SU-DHL-6 (cell line): ENCODE measurements around the gene SPCS2.

Experiments used
- H2AFZ ChIP-seq: fragments of 200-600 bp; sonication (generic); 2 replicates; pipeline ENCODE4 v1.6.1; 2014; ENCODE audit warnings: low read depth, mild to moderate bottlenecking, moderate library complexity, mixed read lengths, antibody characterized with exemption, low read length; ENCODE audit not compliant: severe bottlenecking
- H3F3A ChIP-seq: fragments of 200-600 bp; shearing (Covaris generic); 2 replicates; pipeline ENCODE4 v1.6.0; 2016; ENCODE audit warnings: antibody characterized with exemption, mild to moderate bottlenecking; ENCODE audit not compliant: insufficient read depth
- H3K27ac ChIP-seq: fragments of 200-600 bp; sonication (generic); 2 replicates; pipeline ENCODE4 v1.5.1; 2016; ENCODE audit warnings: low read depth, mild to moderate bottlenecking, low read length, moderate library complexity, mixed read lengths
- H3K27me3 ChIP-seq: fragments of 200-600 bp; sonication (generic), shearing (Covaris generic); 2 replicates; pipeline ENCODE4 v1.6.0; 2014; ENCODE audit warnings: mild to moderate bottlenecking, low read length
- H3K36me3 ChIP-seq: fragments of 200-600 bp; sonication (generic); 2 replicates; pipeline ENCODE4 v1.6.1; 2014; ENCODE audit warnings: mild to moderate bottlenecking, low read length, mixed read lengths
- H3K4me2 ChIP-seq: fragments of 300-600, 200-600 bp; shearing (Covaris generic), sonication (generic); 2 replicates; pipeline ENCODE4 v1.6.0; 2014; ENCODE audit warnings: low read length, low read depth, mild to moderate bottlenecking; ENCODE audit not compliant: poor library complexity, severe bottlenecking
- H3K4me3 ChIP-seq: fragments of 200-600 bp; sonication (generic); 2 replicates; pipeline ENCODE4 v1.5.1; 2014; ENCODE audit warnings: antibody characterized with exemption, low read length, mild to moderate bottlenecking, mixed read lengths; ENCODE audit not compliant: insufficient read depth, poor library complexity, severe bottlenecking
- H3K79me2 ChIP-seq: fragments of 200-600 bp; sonication (generic); 2 replicates; pipeline ENCODE4 v1.6.1; 2014; ENCODE audit warnings: mild to moderate bottlenecking, low read length, moderate library complexity; ENCODE audit not compliant: insufficient read depth
- H3K9ac ChIP-seq: fragments of 200-600 bp; sonication (generic); 2 replicates; pipeline ENCODE4 v1.7.0; 2014; ENCODE audit warnings: mild to moderate bottlenecking, low read length
- H3K9me2 ChIP-seq: fragments of 200-600 bp; sonication (generic); replicated peaks from 2 replicates; pipeline ENCODE4 v1.6.1; 2014; ENCODE audit warnings: low read length; ENCODE audit not compliant: insufficient read depth
- H3K9me3 ChIP-seq: fragments of 200-600 bp; sonication (generic); 2 replicates; pipeline ENCODE4 v1.6.1; 2014; ENCODE audit warnings: low read length, mixed read lengths; ENCODE audit not compliant: insufficient read depth
- H4K20me1 ChIP-seq: fragments of 200-600 bp; sonication (generic); 2 replicates; pipeline ENCODE4 v1.6.1; 2014; ENCODE audit warnings: low read depth, mild to moderate bottlenecking, antibody characterized with exemption, low read length, moderate library complexity, mixed read lengths
- EZH2phosphoT487 ChIP-seq: fragments of 200-600 bp; sonication (generic), shearing (Covaris generic); conservative IDR thresholded peaks from 2 replicates; pipeline ENCODE4 v1.6.1; 2018; ENCODE audit warnings: mild to moderate bottlenecking, antibody characterized with exemption, low read length, moderate library complexity, mixed read lengths
- TF ChIP-seq, protein P1 (sequence below): fragments of 200-600 bp; sonication (generic); IDR thresholded peaks from one replicate; pipeline ENCODE4 v1.5.1; 2017; ENCODE audit warnings: antibody characterized with exemption, mild to moderate bottlenecking, low read length, moderate library complexity; ENCODE audit not compliant: insufficient read depth, poor library complexity, severe bottlenecking

The SPCS2 gene

GRCh38 chr11:74992852-74993251, 43.8 kb downstream of the SPCS2 start:
- Histone ChIP-seq H3K4me2 (no peak overlapping the region), H3F3A (peaks cover 4% of the 10 kb centered on the region; the same call in 1 of the 2 replicates), H4K20me1 (no peaks in the 10 kb centered on the region), H2AFZ (no peak overlapping the region), H3K79me2 (peaks cover 39% of the 10 kb centered on the region), H3K27me3 (no peaks in the 10 kb centered on the region), H3K9ac (no peak overlapping the region), H3K9me3 (no peaks in the 10 kb centered on the region), H3K9me2 (no peaks in the 10 kb centered on the region), H3K4me3 (no peak overlapping the region), H3K27ac (no peak overlapping the region), H3K36me3 (peaks cover 11% of the 10 kb centered on the region; the same call in 1 of the 2 replicates)
- TF ChIP-seq EZH2phosphoT487 = no peak
- TF ChIP-seq, protein P1, sequence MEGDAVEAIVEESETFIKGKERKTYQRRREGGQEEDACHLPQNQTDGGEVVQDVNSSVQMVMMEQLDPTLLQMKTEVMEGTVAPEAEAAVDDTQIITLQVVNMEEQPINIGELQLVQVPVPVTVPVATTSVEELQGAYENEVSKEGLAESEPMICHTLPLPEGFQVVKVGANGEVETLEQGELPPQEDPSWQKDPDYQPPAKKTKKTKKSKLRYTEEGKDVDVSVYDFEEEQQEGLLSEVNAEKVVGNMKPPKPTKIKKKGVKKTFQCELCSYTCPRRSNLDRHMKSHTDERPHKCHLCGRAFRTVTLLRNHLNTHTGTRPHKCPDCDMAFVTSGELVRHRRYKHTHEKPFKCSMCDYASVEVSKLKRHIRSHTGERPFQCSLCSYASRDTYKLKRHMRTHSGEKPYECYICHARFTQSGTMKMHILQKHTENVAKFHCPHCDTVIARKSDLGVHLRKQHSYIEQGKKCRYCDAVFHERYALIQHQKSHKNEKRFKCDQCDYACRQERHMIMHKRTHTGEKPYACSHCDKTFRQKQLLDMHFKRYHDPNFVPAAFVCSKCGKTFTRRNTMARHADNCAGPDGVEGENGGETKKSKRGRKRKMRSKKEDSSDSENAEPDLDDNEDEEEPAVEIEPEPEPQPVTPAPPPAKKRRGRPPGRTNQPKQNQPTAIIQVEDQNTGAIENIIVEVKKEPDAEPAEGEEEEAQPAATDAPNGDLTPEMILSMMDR = no peak

DNA sequence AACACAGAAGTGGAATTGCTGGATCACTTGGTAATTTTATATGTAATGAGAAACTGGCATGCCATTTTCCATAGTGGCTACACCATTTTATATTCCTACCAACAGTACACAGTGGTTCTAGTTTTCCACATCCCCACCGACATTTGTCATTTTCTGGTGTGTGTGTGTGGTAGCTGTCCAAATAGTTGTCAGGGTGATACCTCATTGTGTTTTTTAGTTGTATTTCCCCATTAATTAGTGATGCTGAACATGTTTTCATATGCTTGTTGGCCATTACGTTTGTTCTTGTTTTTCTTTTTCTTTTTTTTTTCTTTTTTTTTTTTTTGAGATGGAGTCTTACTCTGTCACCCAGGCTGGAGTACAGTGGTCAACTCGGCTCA, 51.9 kb downstream of the SPCS2 start:
- Histone ChIP-seq H4K20me1 (no peaks in the 10 kb centered on the region), H3K79me2 (no peaks in the 10 kb centered on the region), H3K9ac (no peak overlapping the region), H3F3A (no peaks in the 10 kb centered on the region), H3K27me3 (no peaks in the 10 kb centered on the region), H3K27ac (no peak overlapping the region), H3K9me2 (no peaks in the 10 kb centered on the region), H3K4me3 (no peak overlapping the region), H3K36me3 (peaks cover 21% of the 10 kb centered on the region; the same call in 1 of the 2 replicates), H3K4me2 (no peak overlapping the region), H3K9me3 (no peaks in the 10 kb centered on the region), H2AFZ (no peak overlapping the region)
- TF ChIP-seq EZH2phosphoT487 = no peak
- TF ChIP-seq, protein P1 = no peak

DNA sequence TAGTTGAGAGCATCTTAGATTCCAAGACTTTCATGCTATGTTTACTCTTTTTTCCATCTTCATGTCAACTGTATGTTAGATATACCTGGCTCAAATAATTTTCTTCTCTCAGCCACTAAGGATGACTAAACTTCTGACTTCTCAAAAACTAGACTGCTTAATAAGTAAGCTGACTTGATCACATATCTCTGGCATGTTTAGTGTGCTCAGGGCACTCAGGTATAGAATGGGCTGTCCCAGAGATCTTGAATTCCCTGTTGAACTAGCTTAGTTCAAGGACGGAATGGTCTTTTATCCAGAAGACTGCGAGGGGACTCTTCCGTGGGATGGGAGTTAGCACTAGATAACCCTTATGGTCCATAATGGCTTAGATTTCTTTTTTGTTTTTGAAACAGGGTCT, 52.6 kb downstream of the SPCS2 start:
- Histone ChIP-seq H3K9me3 (no peaks in the 10 kb centered on the region), H3K4me2 (no peak overlapping the region), H3K79me2 (no peaks in the 10 kb centered on the region), H3K27ac (no peak overlapping the region), H3K9me2 (no peaks in the 10 kb centered on the region), H2AFZ (no peak overlapping the region), H3K4me3 (no peak overlapping the region), H4K20me1 (no peaks in the 10 kb centered on the region), H3F3A (no peaks in the 10 kb centered on the region), H3K27me3 (no peaks in the 10 kb centered on the region), H3K9ac (no peak overlapping the region), H3K36me3 (peaks cover 24% of the 10 kb centered on the region; the same call in 1 of the 2 replicates)
- TF ChIP-seq EZH2phosphoT487 = no peak
- TF ChIP-seq, protein P1 = no peak

DNA sequence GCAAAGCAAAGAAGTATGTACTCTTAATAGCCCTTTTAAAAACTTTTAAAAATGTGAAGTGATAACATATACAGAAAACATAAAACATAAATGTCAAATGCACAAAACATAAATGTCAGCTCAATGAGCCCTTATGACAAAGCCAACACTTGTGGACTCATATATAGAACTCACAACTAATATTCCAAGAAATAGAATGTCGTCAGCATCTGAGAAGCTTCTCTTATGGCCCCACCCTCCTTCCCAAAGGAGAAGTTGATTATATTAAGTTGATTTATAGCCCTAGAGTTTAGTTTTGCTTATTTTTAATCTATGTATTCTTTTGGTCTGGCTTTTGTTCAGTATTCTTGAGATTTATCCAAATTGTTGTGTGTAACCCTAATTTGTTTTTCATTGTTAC, 53.5 kb downstream of the SPCS2 start:
- Histone ChIP-seq H3K4me3 (no peak overlapping the region), H3K27me3 (no peaks in the 10 kb centered on the region), H3K9ac (no peak overlapping the region), H3K9me3 (no peaks in the 10 kb centered on the region), H2AFZ (no peak overlapping the region), H3K4me2 (no peak overlapping the region), H4K20me1 (no peaks in the 10 kb centered on the region), H3K9me2 (no peaks in the 10 kb centered on the region), H3K79me2 (no peaks in the 10 kb centered on the region), H3K27ac (no peak overlapping the region), H3K36me3 (peaks cover 23% of the 10 kb centered on the region; the same call in 1 of the 2 replicates), H3F3A (no peaks in the 10 kb centered on the region)
- TF ChIP-seq, protein P1 = no peak
- no peak for TF ChIP-seq EZH2phosphoT487
